RWPE1 (cell line): Measurements from ENCODE around the gene SLC22A14.

Experiments
- CTCF ChIA-PET: fragments of 350-600 bp; sonication (Branson Sonifier 250); formaldehyde crosslinking; extraction: SDS; loops from one replicate; lab custom pipeline; 2021; lab: Yijun Ruan, JAX
- POLR2A ChIA-PET: fragments of 400-600 bp; formaldehyde crosslinking; extraction: SDS; loops from one replicate; lab custom pipeline; 2020; ENCODE audit warnings: antibody characterized with exemption; ENCODE audit not compliant: low non-redundant PET; lab: Yijun Ruan, JAX
- DNase-seq: peaks from one replicate; pipeline ENCODE4 v3.0.0; 2012; ENCODE audit warnings: low spot score
- H3K27ac ChIP-seq: fragments of 450-650 bp; 2 replicates; pipeline ENCODE4 v1.5.1; 2017
- CTCF ChIP-seq: fragments of 450-650 bp; conservative IDR thresholded peaks from 2 replicates; pipeline ENCODE4 v1.5.1; 2017; ENCODE audit warnings: low read depth, mild to moderate bottlenecking

The SLC22A14 gene

DNA sequence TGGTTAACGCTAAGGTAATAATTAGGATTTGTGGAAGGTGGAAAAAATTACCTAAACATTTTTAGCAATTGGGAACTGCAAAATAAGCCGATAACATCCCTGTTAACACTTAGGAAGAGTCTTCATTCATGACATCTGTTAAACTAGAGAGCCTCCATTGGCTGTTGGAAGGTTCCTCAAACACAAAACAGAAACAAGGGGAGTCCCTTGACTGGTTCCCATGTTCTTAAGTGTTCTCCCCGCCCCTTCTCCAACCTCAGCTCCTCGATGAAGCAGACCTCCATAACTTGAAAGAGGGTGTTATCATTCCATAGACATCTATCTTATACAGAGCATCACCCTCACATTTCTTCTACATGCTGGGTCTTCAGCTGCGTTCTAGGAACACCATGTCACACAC is 14.0 kb upstream of the SLC22A14 start:
- no peak overlapping the region for H3K27ac ChIP-seq
- no peak for TF ChIP-seq CTCF
- DNase-seq = no peak
- ChIA-PET POLR2A (no interaction called here), CTCF (no interaction called here)

DNA sequence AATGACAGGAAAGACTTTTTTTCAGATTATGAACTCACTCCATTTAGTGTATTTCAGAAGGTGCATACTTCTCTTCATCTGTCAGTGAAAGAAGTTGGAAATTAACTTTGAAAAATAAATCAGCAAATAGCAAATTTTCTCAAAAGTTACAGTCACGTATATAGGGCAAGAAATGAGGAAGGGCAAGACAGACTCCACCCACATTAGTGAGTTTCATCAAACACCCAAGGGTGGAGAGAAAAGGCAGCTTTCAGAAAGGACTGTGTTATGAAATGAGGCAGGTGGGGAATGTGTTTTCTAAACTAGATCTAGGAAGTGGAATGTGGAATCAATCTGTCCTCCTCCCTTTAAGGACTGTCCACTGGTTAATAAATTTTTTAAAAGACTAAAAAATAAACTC is 13.6 kb upstream of the SLC22A14 start:
- ChIA-PET CTCF (no interaction called here), POLR2A (no interaction called here)
- no peak for DNase-seq
- H3K27ac ChIP-seq = no peak overlapping the region
- TF ChIP-seq CTCF = no peak

DNA sequence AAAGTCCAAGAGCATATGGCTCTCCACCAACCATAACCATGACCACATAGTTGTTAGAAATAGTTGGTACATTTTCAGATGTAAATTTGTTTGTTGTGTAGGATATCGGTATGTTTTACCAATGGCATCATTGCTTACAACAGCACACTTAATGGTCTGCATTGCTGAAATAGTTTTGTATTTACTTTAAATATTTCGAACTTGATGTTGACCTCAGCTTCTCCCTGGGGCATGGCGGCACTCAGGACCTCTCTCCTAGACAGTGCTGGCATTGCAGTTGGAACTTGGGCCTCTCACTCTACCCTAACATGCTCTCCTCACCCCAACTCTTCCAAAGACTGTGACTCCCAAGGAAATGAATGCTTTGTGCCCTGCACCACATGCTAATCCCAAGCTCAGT is 11.5 kb upstream of the SLC22A14 start:
- POLR2A ChIA-PET = no interaction called here
- CTCF ChIA-PET = interaction anchor here (0.7 kb wide), 1 partner anchor 91 kb away, joined by 3 read pairs; no protein-coding TSS in a partner anchor
- no peak for DNase-seq

DNA sequence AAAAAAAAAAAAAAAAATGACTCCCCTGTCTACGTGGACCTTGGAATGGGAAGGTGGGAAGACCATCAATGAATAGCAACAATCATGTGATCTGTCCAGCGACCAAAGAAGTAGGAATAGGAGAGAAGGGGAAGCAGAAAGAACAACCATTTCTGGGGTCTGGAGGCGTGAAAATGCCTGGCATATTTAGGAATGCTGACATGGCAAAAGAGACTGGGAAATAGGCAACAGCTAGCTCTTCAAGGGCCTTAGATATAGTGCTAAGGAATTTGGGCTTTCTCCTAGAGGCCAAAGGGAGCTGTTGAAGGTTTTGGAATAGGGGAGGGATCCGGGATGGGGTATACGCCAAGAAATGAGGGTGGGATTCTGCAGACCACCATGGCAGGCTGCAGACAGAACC is 10.5 kb upstream of the SLC22A14 start:
- ChIA-PET POLR2A (no interaction called here), CTCF (interaction anchor here (0.6 kb wide), 1 partner anchor 379 kb away, joined by 5 read pairs; no protein-coding TSS in a partner anchor)

More for the DNA sequence above, 11.5 kb upstream of the SLC22A14 start:
- no peak overlapping the region for H3K27ac ChIP-seq
- no peak for TF ChIP-seq CTCF

GRCh38 chr3:38274864-38275649 is 7.0 kb upstream of the SLC22A14 start:
- CTCF ChIA-PET = interaction anchor here (0.6 kb wide), 1 partner anchor 232 kb away, joined by 3 read pairs; no protein-coding TSS in a partner anchor
- no peak for DNase-seq
- H3K27ac ChIP-seq = no peak overlapping the region
- no peak for TF ChIP-seq CTCF
- POLR2A ChIA-PET = no interaction called here

More for the DNA sequence above, 10.5 kb upstream of the SLC22A14 start:
- DNase-seq = no peak
- TF ChIP-seq CTCF = no peak
- no peak overlapping the region for H3K27ac ChIP-seq

DNA sequence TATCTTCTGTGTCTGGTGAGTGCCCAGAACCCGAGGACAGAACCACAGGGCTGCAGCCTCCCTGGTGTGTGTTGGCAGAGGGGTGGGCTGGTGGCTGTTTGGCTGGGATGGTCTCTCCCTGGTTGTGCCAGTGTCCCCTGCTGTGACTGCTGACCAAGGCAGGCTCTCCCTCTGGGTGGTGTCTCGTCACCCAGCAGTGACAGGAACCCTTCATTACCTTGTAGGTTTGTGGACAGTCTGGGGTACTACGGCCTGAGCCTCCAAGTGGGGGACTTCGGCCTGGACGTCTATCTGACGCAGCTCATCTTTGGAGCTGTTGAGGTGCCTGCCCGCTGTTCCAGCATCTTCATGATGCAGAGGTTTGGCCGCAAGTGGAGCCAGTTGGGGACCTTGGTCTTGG is 6.4 kb upstream of the SLC22A14 start:
- H3K27ac ChIP-seq = no peak overlapping the region
- no peak for DNase-seq
- ChIA-PET POLR2A (no interaction called here), CTCF (interaction anchor here (0.6 kb wide), 1 partner anchor 233 kb away, joined by 3 read pairs; no protein-coding TSS in a partner anchor)
- TF ChIP-seq CTCF = no peak
